H1 (cell line): ENCODE results near the gene FAIM2.

Experiments
- BACH1 ChIP-seq: IDR thresholded peaks from 2 replicates; pipeline ENCODE4 v1.6.1; 2012; ENCODE audit warnings: low read length, improper control_type of control experiment
- CTCF ChIP-seq, 3 experiments: IDR thresholded peaks; 1 replicate in 2 of 3; 2 replicates in 1 of 3; pipeline versions ENCODE4 v1.5.1 to v1.6.1; 2011; ENCODE audit warnings: low read length in 3 of 3, mild to moderate bottlenecking in 3 of 3, inconsistent platforms in 2 of 3, low read depth in 1 of 3, moderate library complexity in 1 of 3; ENCODE audit not compliant: insufficient read depth in 1 of 3; ENCODE audit errors: control extremely low read depth in 1 of 3
- MAX ChIP-seq: IDR thresholded peaks from 2 replicates; pipeline ENCODE4 v1.6.1; 2012; ENCODE audit warnings: inconsistent platforms
- POLR2A ChIP-seq, 2 experiments: IDR thresholded peaks; 1 replicate in 1 of 2; 2 replicates in 1 of 2; pipeline ENCODE4 v1.6.1; 2011; ENCODE audit warnings: low read depth in 2 of 2, low read length in 2 of 2, mild to moderate bottlenecking in 2 of 2; ENCODE audit errors: control extremely low read depth in 1 of 2
- RAD21 ChIP-seq, 2 experiments: IDR thresholded peaks in 1 of 2; conservative IDR thresholded peaks in 1 of 2; 2 replicates each; pipeline ENCODE4 v1.6.1; 2011; ENCODE audit warnings: low read depth in 2 of 2, low read length in 2 of 2, improper control_type of control experiment in 1 of 2, inconsistent platforms in 1 of 2, mild to moderate bottlenecking in 1 of 2, moderate library complexity in 1 of 2
- SP1 ChIP-seq: IDR thresholded peaks from 2 replicates; pipeline ENCODE4 v1.6.1; 2011; ENCODE audit warnings: low read depth, low read length

GRCh38 chr12:49854976-49855375 lies 48.7 kb downstream of the FAIM2 start:
- TF ChIP-seq CTCF (IDR thresholded peaks at IDR 0.05; ENCODE audit: control extremely low read depth in 1 of 3, insufficient read depth in 1 of 3, low read depth in 1 of 3, low read length in 3 of 3) (no peak), RAD21 (IDR thresholded peaks at IDR 0.05 in 1 of 2, conservative IDR thresholded peaks at IDR 0.05 in 1 of 2; ENCODE audit: low read depth in 2 of 2, low read length in 2 of 2) (no peak), SP1 (no peak), POLR2A (IDR thresholded peaks at IDR 0.05; ENCODE audit: control extremely low read depth in 1 of 2, low read depth in 2 of 2, low read length in 2 of 2) (no peak), BACH1 (no peak), MAX (no peak)
